Panc1 (cell line): ENCODE data around the gene GLIS2.

ENCODE experiments used
- CTCF ChIP-seq: fragments of 450-650 bp; IDR thresholded peaks from 2 replicates; pipeline ENCODE4 v1.5.1; 2017; ENCODE audit warnings: mild to moderate bottlenecking
- POLR2AphosphoS5 ChIP-seq: IDR thresholded peaks from 2 replicates; pipeline ENCODE4 v1.6.1; 2012; ENCODE audit warnings: mild to moderate bottlenecking, low read depth, low read length, moderate library complexity
- REST ChIP-seq, 2 experiments: IDR thresholded peaks; 2 replicates each; pipeline ENCODE4 v1.6.1; 2011 to 2012; ENCODE audit warnings: low read depth in 2 of 2, control low read depth in 1 of 2, low read length in 1 of 2, mild to moderate bottlenecking in 1 of 2, moderate library complexity in 1 of 2; ENCODE audit not compliant: insufficient read depth in 1 of 2
- SIN3A ChIP-seq: IDR thresholded peaks from 2 replicates; pipeline ENCODE4 v1.6.1; 2012; ENCODE audit warnings: low read depth, mild to moderate bottlenecking, low read length, moderate library complexity, borderline replicate concordance; ENCODE audit not compliant: insufficient read depth
- TCF7L2 ChIP-seq: IDR thresholded peaks from 2 replicates; pipeline ENCODE4 v1.6.1; 2011; ENCODE audit warnings: mild to moderate bottlenecking, low read depth, low read length, inconsistent platforms

- TF ChIP-seq POLR2AphosphoS5 (no peak), REST (IDR thresholded peaks at IDR 0.05; ENCODE audit: insufficient read depth in 1 of 2, low read depth in 2 of 2, low read length in 1 of 2) (no peak), SIN3A (no peak), CTCF (no peak), TCF7L2 (no peak)
These were observed 46.7 kb downstream of the GLIS2 start for GRCh38 chr16:4362476-4363135.
